VCaP (cell line): ENCODE measurements around the gene NGEF.

ENCODE experiments used
- H3K27ac ChIP-seq: fragments of 450-650 bp; 2 replicates; pipeline ENCODE4 v1.5.1; 2017
- TF ChIP-seq, protein P1 (sequence below): fragments of 450-650 bp; conservative IDR thresholded peaks from 2 replicates; pipeline ENCODE4 v1.5.1; 2017; ENCODE audit warnings: mild to moderate bottlenecking, moderate library complexity

NGEF gene, protein sequence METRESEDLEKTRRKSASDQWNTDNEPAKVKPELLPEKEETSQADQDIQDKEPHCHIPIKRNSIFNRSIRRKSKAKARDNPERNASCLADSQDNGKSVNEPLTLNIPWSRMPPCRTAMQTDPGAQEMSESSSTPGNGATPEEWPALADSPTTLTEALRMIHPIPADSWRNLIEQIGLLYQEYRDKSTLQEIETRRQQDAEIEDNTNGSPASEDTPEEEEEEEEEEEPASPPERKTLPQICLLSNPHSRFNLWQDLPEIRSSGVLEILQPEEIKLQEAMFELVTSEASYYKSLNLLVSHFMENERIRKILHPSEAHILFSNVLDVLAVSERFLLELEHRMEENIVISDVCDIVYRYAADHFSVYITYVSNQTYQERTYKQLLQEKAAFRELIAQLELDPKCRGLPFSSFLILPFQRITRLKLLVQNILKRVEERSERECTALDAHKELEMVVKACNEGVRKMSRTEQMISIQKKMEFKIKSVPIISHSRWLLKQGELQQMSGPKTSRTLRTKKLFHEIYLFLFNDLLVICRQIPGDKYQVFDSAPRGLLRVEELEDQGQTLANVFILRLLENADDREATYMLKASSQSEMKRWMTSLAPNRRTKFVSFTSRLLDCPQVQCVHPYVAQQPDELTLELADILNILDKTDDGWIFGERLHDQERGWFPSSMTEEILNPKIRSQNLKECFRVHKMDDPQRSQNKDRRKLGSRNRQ

DNA sequence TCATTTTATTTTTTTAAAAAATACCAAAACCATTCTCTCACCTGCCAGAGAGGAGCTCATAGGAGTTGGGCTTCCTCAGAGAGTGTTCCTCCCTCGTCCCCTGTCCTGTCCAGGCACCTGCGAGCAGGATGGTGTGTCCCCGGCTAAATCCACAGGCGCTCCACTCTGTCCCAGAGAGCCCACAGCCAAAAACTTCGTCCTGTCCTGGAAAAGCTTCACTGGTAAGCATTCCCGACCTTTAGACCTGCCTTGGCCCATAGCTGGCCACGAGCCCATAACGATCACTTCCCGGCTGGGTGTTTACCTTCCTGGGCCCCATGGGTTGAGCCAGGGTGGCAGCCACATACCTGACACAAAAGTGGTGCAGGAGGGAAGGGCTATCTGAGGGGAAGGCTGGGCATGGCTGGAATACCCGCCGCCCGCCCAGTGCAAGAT is at the start of gene NGEF:
Gene NGEF, minus strand, starts transcription at position 230 of the 435 bp plus-strand sequence. CDS start 38,366 bp downstream, outside the sequence.
- TF ChIP-seq, protein P1, sequence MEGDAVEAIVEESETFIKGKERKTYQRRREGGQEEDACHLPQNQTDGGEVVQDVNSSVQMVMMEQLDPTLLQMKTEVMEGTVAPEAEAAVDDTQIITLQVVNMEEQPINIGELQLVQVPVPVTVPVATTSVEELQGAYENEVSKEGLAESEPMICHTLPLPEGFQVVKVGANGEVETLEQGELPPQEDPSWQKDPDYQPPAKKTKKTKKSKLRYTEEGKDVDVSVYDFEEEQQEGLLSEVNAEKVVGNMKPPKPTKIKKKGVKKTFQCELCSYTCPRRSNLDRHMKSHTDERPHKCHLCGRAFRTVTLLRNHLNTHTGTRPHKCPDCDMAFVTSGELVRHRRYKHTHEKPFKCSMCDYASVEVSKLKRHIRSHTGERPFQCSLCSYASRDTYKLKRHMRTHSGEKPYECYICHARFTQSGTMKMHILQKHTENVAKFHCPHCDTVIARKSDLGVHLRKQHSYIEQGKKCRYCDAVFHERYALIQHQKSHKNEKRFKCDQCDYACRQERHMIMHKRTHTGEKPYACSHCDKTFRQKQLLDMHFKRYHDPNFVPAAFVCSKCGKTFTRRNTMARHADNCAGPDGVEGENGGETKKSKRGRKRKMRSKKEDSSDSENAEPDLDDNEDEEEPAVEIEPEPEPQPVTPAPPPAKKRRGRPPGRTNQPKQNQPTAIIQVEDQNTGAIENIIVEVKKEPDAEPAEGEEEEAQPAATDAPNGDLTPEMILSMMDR = no peak
- no peak within 1 kb of the TSS for H3K27ac ChIP-seq

DNA sequence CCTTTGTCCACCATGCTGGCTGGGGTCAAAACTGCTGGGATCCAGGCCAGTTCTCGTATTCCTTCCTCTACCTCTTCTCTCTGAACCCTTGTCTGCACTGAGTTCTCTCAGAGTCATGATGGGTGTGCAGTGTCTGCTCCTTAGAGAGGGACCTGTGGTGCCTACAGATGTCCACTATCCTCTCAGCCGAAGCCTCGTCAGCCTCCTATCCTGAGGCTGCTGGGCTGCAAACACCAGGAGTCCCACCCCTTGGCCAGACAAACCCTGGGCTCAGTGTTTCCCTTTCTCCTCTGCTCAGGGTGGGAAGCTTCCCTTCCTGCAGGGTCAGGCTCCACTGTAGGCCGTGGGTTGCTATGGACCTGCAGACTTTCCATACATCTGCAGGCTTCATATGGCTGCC is 49.4 kb upstream of the NGEF start:
- no peak overlapping the region for H3K27ac ChIP-seq
- TF ChIP-seq, protein P1 = no peak

DNA sequence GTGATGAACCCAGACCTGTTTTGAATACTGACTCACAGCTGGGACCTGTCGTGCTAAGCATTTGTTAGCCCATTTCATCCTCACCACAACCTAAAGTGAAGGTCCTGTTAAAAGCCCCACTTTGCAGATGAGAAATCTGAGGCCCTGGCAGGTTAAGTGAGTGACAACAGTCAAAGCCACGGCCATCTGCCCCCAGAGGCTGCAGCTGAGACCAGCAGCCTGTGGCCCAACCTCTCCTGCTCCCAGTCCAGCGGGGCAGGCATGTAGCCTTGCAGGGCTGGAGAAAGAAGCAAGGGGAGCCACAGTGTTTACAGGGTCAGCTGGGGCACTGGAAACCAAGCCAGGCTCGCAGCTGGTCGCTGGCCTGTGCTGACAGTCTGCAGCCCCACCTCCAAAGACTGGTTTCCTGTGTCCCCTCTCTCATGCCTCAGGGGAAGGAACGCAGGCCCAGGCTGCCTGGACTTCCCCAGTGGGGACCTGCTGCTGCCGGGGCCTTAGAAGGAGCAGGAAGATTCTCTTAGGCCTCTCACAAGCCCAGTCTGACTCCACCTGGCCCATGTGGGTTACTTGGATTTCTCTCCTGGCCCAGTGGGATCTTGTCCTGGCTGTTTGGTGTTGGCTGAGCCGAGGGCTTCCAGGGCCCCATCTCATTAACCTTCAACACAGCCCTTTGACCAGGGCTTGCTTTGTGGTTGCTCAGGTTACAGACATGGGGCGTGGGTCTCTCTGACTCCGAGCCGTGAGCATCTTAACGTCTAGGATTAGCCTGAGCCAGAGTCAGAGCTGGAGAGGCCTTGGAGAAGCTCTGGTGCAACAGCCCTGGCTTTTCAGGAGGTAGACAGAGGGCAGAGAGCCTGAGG is 48.8 kb upstream of the NGEF start:
- TF ChIP-seq, protein P1 = no peak
- no peak overlapping the region for H3K27ac ChIP-seq

DNA sequence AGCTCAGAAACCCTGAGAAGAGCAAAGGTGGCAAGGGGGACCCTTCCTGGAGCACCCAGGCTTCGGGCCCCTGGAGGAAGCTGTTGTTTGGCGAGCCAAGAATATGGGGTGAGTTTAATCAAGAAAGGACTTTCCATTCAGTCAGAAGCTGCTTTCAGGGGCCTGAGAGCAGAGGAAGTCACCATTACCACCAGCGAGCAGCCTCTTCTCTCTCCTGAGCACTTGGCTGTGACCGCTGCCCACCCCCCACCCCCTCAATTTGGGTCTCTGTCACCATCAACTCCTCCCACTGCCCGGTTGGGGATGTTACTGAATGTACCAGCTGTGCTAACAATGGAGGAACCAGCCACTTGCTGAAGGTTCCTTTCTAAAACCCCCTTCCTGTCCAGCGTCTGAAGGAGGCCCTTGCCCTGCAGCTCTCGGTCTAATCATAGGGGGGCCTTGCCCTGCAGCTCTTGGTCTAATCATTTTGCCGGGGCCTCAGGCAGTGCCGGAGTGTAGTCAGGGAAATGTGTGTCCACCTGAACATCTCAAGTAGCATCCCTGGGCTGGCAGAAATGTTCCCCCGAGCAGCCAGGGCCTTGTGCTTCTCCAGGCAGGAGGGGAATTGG is 48.0 kb upstream of the NGEF start:
- TF ChIP-seq, protein P1 = no peak
- no peak overlapping the region for H3K27ac ChIP-seq

DNA sequence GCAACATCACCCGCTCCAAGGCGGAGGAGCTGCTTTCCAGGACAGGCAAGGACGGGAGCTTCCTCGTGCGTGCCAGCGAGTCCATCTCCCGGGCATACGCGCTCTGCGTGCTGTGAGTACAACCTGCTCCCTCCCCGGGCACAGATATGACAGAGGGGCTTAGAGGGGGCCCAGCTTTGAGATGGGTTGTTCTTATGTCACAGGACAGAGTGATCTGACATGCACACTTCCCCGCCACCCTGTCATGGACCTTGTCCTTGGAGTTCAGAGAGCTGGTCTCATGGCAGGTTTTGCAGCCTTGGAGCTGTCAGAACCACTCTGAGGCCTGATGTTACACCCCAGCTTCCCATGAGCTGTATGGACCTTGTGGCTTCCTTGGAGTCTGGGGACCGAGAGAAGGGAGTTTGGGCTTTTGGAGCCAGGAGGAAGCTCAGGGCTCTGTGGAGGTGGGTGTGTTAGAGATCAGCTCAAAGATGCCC is 47.5 kb upstream of the NGEF start:
- TF ChIP-seq, protein P1 = no peak
- H3K27ac ChIP-seq = no peak overlapping the region

DNA sequence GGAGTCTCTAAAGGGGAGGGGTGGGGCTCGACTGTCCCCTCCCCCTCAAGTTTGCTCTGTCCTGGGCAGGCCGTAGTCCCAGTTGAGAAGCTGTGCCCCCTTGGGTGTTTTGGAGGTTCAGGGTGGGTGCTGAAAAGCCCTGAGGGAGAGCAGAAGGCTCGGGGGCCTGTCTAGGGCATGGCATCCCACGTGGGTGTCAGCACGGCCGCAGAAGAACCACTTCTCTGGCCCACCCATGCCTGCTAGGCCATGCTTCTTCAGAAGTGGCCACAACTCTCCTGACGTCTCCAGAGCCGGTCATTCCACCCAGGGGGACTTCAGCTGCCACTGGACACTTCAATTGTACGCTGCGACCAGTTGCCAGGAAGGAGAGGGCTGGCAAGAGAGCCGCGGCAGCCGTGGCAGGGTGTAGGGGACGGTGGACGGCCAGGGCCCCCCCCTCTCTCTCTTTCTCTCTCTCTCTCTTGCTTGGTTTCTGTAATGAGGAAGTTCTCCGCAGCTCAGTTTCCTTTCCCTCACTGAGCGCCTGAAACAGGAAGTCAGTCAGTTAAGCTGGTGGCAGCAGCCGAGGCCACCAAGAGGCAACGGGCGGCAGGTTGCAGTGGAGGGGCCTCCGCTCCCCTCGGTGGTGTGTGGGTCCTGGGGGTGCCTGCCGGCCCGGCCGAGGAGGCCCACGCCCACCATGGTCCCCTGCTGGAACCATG is 46.9 kb upstream of the NGEF start, which contains the start of gene INPP5D:
Gene INPP5D, plus strand, starts transcription at position 546 of the 704 bp plus-strand sequence. Its CDS starts 137 bp downstream, at position 683.
- TF ChIP-seq, protein P1 = no peak
- no peak within 1 kb of the TSS for H3K27ac ChIP-seq
